HG03159 (cell line): ENCODE data around the gene SLC38A2.
"Not testable (repeated sequence)": the region's sequence is repeated elsewhere in the genome, so short reads cannot be mapped to it uniquely, and the experiment has no call there.

Source experiments
- ATAC-seq: cut with Tn5 transposase; IDR thresholded peaks from one replicate; pipeline ENCODE4 v1.9.1; 2021; ENCODE audit warnings: mild to moderate bottlenecking, moderate library complexity; ENCODE audit not compliant: unreplicated experiment

Gene SLC38A2

GRCh38 chr12:46332260-46332659 is 40.3 kb downstream of the SLC38A2 start:
- ATAC-seq, result no peak

DNA sequence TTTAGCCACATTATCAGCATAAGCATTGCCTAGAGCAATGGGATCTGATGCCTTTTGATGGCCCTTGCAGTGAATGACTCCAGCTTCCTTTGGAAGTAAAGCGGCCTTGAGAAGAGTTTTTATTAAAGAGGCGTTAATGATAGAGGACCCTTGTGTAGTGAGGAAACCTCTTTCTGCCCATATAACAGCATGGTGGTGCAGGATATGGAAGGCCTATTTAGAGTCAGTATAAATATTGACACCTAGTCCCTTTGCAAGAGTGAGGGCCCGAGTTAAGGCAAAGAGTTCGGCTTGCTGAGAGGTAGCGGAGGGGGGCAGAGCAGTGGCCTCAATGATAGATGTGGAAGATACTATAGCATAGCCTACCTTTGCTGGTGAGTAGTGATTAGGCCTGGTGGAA is 47.5 kb downstream of the SLC38A2 start:
- not testable (repeated sequence) for ATAC-seq

DNA sequence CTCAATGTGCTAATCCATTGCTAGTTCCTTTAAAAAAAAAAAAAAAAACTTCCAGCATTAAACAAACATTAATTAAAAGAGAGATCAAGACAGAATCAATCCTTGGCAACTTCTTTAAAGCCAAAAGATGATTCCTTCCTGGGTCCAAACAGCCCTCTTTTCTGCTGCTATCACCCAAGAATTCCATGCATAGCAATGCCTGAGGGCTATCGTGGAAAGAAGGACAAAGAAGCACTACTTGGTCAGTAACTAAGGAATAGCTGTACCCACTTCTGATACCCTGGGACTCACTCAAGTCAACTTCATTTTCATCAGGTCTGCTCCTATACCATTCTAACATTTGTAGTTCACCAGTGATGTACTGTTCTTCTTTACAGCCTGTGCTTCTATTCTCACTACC is 51.8 kb downstream of the SLC38A2 start:
- ATAC-seq, result no peak

DNA sequence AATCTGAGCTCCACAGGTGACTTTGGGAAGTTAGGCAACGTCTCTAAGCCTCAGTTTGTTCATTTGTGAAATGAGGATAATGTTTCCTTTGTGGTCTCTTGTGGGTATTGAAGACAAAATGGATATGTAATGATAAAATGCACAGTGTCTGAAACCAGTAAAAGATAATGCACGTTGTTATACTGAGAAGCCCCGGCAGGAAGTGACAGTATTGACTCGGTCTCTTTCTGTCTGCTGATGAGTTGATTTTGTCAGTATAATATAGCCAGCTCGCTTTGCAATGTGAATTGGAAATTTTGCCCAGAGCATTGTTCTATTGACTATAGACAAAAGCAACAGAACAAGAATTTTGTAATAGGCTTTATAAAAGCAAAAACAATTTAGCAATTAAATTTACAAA is 54.5 kb downstream of the SLC38A2 start:
- no peak for ATAC-seq
